ENCODE measurements around the gene KIT. TPM values are rescaled to one million over a fixed set of nuclear protein-coding genes. Genes with fewer than 3 reads are reported as not detected.

Gene KIT
- total RNA-seq, 1 donor, result 0.42 TPM

DNA sequence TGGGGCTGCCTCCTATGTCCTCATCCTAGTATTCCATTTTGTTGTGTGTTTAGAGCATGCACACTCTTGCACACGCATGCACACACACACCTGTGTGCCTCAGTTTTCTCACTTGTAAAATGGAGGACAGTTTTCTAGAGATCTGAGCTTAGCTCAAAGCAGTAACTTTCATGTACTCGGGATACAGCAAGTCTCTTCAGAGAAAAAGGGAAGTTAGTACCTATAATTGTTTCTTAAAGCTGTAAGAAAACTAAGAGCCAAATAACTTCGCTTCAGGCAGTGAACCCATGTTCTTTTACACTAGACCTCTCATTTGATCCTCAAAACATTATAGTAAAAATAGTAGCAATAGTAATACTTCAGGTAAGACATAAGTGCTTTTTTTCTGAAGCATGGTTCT, 49.6 kb downstream of the KIT start:
- H3K27me3 ChIP-seq (ENCODE audit: insufficient read depth, low read length), result no peaks in the 10 kb centered on the region
- H3K9me3 ChIP-seq (ENCODE audit: low read depth, low read length), result no peaks in the 10 kb centered on the region
- H3K4me1 ChIP-seq (ENCODE audit: insufficient read depth, low read length), result peaks cover 23% of the 10 kb centered on the region
- no peak overlapping the region for H3K4me3 ChIP-seq (ENCODE audit: low read length)

DNA sequence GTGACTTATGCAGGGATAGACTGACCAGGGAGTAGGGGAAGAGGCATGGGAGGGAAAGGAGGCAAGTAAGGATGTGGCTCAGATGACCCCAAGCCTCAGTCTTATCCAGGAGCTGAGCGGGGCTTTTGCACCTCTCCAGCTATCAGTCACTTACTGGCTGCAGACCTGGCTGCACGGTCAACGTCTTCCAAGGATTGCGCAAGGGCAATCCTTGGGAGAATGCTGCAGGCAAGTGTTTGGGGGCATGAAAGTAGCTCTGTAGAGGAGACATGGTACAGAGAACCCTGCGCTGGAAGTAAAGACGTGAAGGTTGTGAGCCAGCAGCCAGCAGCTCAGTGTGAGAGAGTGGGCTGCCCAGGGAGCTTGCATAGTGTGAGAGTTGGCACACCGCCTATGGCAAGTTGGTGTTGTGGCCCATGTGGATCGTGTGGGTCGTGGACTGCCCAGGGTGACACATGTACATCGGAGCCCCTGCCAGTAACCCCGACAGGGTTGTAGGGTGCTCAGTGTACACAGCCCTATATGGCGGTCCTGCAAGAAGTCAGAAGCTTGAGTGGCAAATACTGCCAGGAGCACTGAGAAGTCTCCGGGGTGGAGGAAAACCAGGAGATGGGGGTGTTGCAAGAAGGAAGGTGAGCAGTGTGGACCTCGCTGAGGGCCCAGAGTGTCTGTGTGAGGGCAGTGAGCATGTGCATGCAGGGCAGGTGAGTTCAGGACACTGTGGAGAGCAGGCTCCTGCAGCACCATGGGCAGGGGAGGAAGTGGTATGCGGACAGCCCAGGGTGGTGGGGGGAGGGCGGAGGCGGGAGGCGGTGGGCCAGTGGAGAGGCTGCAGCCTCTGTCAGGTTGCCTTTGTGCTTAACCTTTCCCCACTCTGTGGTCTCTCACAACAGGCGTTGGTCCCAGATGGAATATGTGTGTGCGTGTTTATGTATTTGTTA, 50.9 kb downstream of the KIT start:
- Histone ChIP-seq H3K27me3 (ENCODE audit: insufficient read depth, low read length) (no peaks in the 10 kb centered on the region), H3K9me3 (ENCODE audit: low read depth, low read length) (no peaks in the 10 kb centered on the region), H3K4me3 (ENCODE audit: low read length) (no peak overlapping the region), H3K4me1 (ENCODE audit: insufficient read depth, low read length) (peaks cover 23% of the 10 kb centered on the region)

DNA sequence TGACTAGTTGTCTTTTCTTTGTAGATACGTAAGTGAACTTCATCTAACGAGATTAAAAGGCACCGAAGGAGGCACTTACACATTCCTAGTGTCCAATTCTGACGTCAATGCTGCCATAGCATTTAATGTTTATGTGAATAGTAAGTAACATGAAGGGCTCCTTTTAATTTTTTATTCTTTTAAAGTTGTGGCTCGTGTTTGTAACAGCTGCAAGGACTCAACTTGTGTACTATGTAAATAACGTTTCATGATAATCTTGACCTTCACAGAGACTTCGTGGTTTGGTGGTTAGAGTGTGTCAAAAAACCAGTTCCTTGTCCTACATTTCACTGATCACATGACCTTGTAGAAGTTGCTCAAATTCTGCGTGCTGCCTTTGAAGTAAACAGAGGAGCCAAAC, 51.6 kb downstream of the KIT start:
- Histone ChIP-seq H3K4me3 (ENCODE audit: low read length) (no peak overlapping the region), H3K9me3 (ENCODE audit: low read depth, low read length) (no peaks in the 10 kb centered on the region), H3K27me3 (ENCODE audit: insufficient read depth, low read length) (no peaks in the 10 kb centered on the region), H3K4me1 (ENCODE audit: insufficient read depth, low read length) (peaks cover 23% of the 10 kb centered on the region)

DNA sequence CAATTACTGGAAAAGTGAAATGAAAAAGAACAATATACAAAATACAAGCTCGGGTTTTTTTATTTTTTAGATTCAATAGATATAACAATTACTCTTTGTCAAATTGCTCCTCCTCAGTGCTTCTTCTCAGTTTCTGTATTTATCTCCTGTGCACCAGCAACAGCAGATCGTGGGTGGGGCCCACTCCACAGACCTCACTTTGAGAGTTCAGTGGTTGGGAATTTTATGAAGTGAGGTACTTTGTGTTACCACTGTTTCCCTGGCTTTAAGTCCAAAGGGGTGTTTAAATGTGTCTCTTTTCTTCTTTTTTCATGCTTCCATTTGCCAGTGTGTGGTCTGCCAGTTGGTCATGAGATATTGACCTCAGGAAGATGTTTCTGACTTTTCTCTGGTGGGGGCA, 54.4 kb downstream of the KIT start:
- no peak overlapping the region for H3K4me3 ChIP-seq (ENCODE audit: low read length)
- peaks cover 23% of the 10 kb centered on the region for H3K4me1 ChIP-seq (ENCODE audit: insufficient read depth, low read length)
- no peaks in the 10 kb centered on the region for H3K27me3 ChIP-seq (ENCODE audit: insufficient read depth, low read length)
- H3K9me3 ChIP-seq (ENCODE audit: low read depth, low read length), result no peaks in the 10 kb centered on the region

DNA sequence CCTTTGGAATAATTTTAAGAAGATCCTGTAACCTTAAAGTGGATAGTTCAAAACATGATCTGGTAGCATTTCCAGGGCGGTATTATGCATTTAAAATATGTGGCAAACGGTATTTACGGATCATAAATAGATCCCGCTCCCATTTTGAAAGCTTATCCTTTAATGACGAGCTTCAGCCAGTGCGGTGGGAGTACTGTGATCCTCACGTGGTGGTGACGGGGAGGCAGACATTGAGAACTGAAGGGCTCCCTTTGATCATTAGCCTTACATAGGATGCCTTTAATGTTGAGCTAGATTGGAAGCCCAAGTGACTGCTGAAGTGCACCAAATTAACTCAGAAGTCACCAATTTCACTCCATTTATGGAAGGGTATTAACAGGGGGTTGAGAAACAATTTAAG, 56.9 kb downstream of the KIT start:
- Histone ChIP-seq H3K27me3 (ENCODE audit: insufficient read depth, low read length) (no peaks in the 10 kb centered on the region), H3K9me3 (ENCODE audit: low read depth, low read length) (no peaks in the 10 kb centered on the region), H3K4me3 (ENCODE audit: low read length) (no peak overlapping the region), H3K4me1 (ENCODE audit: insufficient read depth, low read length) (peaks cover 8% of the 10 kb centered on the region)

DNA sequence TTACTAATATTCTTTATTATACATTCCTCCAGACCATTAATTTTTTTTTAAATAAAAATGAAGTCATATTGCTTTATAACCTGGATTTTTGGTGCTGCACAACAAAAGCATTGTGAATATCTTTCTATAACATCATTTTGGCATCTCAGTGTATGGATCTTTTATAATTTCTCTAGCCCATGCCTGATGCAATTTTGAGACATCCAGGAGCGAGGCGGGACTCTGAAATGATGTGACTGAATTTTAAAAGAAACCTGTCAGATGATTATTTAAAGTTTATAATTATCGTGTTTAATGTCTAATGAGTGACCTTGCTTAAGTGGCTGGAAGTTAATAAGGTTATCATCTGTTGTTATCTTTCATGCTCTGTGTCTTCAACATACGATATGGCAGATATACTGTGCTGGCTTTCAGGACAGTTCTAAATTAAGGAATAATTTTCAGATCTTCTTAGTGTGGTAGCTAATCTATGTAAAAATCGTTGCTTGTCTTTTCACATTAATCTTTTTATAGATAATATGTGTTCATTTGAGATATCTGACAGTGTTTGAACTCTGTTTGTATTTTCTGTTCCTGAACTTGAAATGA, 58.8 kb downstream of the KIT start:
- H3K4me3 ChIP-seq (ENCODE audit: low read length), result no peak overlapping the region
- H3K27me3 ChIP-seq (ENCODE audit: insufficient read depth, low read length), result no peaks in the 10 kb centered on the region
- no peaks in the 10 kb centered on the region for H3K9me3 ChIP-seq (ENCODE audit: low read depth, low read length)
- H3K4me1 ChIP-seq (ENCODE audit: insufficient read depth, low read length), result no peaks in the 10 kb centered on the region

DNA sequence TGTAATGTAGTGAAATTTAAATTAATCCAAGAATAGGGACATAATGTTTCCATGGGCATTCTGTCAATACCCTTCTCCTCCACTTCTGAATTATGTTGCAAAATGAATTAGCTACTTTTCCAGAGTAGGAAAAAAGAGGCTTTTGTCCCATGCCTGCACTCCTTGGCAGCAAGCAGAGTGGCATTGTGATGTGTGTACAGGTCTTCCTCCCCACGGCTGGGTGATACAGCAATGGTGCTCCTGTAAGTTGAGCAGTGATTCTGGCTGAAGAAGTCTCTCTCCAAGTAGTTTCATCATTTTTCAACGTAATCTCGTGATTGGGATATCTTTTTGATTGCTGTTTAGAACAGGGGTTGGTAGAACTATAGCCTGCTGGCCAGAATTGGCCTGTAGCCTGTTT, 59.9 kb downstream of the KIT start:
- Histone ChIP-seq H3K4me1 (ENCODE audit: insufficient read depth, low read length) (no peaks in the 10 kb centered on the region), H3K4me3 (ENCODE audit: low read length) (no peak overlapping the region), H3K9me3 (ENCODE audit: low read depth, low read length) (no peaks in the 10 kb centered on the region), H3K27me3 (ENCODE audit: insufficient read depth, low read length) (no peaks in the 10 kb centered on the region)

DNA sequence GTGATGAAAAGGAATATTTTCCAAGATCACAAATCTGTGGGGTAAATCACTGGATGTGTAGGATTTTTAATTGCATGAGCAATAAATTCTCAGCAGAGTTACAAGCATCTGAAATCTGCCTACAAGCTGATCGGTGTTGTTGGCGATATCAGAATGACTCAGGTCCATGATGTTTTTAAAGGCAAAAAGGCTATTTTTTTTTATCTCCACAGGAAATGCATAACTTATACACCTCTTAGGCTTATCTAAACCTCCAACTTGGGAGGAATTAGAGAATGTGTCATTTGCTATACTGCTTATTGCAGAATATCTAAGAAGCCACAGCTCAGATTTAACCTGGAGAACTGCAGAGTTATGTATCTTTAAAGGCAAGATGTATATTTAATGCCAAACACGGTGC, 61.6 kb downstream of the KIT start:
- H3K9me3 ChIP-seq (ENCODE audit: low read depth, low read length), result no peaks in the 10 kb centered on the region
- no peaks in the 10 kb centered on the region for H3K4me1 ChIP-seq (ENCODE audit: insufficient read depth, low read length)
- H3K4me3 ChIP-seq (ENCODE audit: low read length), result no peak overlapping the region
- H3K27me3 ChIP-seq (ENCODE audit: insufficient read depth, low read length), result no peaks in the 10 kb centered on the region

DNA sequence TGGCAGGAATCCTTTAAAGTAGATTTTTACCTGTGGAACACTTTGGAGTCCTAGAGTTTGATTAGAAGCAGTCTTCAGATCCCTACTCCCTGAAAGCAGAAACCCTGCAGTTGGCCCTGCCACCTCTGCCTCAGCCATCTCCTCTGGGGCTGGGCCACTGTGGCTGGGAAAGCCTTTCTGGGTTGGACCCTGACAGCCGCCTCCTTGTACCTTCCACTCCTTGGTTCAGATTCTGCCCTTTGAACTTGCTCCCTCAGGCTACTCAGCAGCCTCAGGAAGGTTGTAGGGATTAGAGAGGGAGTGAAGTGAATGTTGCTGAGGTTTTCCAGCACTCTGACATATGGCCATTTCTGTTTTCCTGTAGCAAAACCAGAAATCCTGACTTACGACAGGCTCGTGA, 65.5 kb downstream of the KIT start:
- Histone ChIP-seq H3K4me1 (ENCODE audit: insufficient read depth, low read length) (no peaks in the 10 kb centered on the region), H3K4me3 (ENCODE audit: low read length) (no peak overlapping the region), H3K9me3 (ENCODE audit: low read depth, low read length) (no peaks in the 10 kb centered on the region)

DNA sequence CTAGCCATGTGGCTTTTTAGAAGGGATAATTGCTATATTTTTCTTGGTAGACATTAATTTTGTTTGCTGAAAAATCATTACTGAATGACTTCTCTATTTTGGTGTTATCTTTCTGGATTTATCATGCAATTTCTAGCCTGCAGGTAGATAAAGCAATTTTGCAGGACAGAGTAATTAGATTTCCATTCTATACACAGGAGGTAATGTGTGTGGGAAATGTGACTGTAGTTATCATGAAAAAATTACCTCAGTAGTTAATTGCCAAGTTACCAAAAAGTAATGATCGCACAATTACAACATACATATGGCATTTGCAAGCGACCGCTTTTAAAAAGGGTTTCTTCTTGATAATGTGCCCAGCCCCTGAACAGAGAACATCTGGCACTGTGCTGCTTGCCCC, 66.1 kb downstream of the KIT start:
- H3K4me3 ChIP-seq (ENCODE audit: low read length), result no peak overlapping the region

More for the DNA sequence above, 65.5 kb downstream of the KIT start:
- no peaks in the 10 kb centered on the region for H3K27me3 ChIP-seq (ENCODE audit: insufficient read depth, low read length)

DNA sequence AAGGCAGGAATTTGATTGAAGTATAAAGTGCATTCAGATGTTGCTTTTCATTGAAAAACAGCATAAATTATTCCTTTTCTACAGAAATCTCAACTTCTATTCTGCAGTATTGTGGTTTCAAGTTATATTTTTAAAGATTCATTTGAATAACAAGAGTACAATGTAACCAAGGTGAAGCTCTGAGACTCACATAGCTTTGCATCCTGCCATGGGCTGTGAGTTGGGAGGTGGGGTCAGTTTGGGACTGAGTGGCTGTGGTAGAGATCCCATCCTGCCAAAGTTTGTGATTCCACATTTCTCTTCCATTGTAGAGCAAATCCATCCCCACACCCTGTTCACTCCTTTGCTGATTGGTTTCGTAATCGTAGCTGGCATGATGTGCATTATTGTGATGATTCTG, 69.2 kb downstream of the KIT start:
- Histone ChIP-seq H3K4me1 (ENCODE audit: insufficient read depth, low read length) (no peaks in the 10 kb centered on the region), H3K4me3 (ENCODE audit: low read length) (no peak overlapping the region), H3K27me3 (ENCODE audit: insufficient read depth, low read length) (no peaks in the 10 kb centered on the region), H3K9me3 (ENCODE audit: low read depth, low read length) (no peaks in the 10 kb centered on the region)

More for the DNA sequence above, 66.1 kb downstream of the KIT start:
- H3K27me3 ChIP-seq (ENCODE audit: insufficient read depth, low read length), result no peaks in the 10 kb centered on the region
- H3K4me1 ChIP-seq (ENCODE audit: insufficient read depth, low read length), result no peaks in the 10 kb centered on the region
- no peaks in the 10 kb centered on the region for H3K9me3 ChIP-seq (ENCODE audit: low read depth, low read length)

DNA sequence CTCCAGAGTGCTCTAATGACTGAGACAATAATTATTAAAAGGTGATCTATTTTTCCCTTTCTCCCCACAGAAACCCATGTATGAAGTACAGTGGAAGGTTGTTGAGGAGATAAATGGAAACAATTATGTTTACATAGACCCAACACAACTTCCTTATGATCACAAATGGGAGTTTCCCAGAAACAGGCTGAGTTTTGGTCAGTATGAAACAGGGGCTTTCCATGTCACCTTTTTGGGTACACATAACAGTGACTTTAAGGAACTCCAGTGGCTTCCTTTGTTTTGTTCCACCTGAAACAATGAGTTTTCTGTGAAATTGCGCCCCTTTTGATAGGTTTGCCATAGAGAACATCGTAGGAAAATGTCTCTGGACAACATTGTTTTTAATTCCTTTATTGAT, 69.6 kb downstream of the KIT start:
- Histone ChIP-seq H3K4me3 (ENCODE audit: low read length) (no peak overlapping the region), H3K27me3 (ENCODE audit: insufficient read depth, low read length) (no peaks in the 10 kb centered on the region), H3K4me1 (ENCODE audit: insufficient read depth, low read length) (no peaks in the 10 kb centered on the region), H3K9me3 (ENCODE audit: low read depth, low read length) (no peaks in the 10 kb centered on the region)

DNA sequence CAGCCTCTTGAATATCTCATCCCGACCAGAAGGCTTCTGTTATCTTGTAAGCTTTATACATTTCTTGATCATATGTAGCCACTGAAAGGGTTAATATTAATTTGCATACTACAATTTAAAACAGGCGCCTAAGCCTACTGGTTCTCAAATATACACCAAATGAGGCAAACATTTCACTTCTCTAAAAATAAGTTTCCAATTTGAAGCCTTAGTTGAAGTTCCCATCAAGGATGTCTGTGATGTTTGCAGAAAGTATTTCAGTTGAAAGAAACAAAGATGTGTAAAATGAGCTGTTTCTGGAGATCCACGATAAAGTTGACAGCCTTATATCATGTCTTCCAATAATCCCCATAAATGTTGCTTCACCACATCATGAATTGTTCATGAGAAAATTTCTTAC, 70.6 kb downstream of the KIT start:
- H3K4me3 ChIP-seq (ENCODE audit: low read length), result no peak overlapping the region
- no peaks in the 10 kb centered on the region for H3K27me3 ChIP-seq (ENCODE audit: insufficient read depth, low read length)
- H3K4me1 ChIP-seq (ENCODE audit: insufficient read depth, low read length), result no peaks in the 10 kb centered on the region
- no peaks in the 10 kb centered on the region for H3K9me3 ChIP-seq (ENCODE audit: low read depth, low read length)

DNA sequence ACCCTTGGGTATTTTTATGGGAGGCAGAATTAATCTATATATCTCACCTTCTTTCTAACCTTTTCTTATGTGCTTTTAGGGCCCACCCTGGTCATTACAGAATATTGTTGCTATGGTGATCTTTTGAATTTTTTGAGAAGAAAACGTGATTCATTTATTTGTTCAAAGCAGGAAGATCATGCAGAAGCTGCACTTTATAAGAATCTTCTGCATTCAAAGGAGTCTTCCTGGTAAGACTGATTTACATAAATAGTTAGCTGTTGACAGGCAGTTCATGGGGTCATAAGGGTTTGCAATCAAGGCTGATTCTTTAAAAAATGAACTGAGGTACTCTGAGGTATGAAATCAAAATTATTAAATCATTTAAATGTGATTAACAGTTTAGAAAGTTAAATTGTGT, 71.5 kb downstream of the KIT start:
- H3K4me1 ChIP-seq (ENCODE audit: insufficient read depth, low read length), result no peaks in the 10 kb centered on the region
- H3K9me3 ChIP-seq (ENCODE audit: low read depth, low read length), result no peaks in the 10 kb centered on the region
- H3K27me3 ChIP-seq (ENCODE audit: insufficient read depth, low read length), result no peaks in the 10 kb centered on the region
- H3K4me3 ChIP-seq (ENCODE audit: low read length), result no peak overlapping the region

DNA sequence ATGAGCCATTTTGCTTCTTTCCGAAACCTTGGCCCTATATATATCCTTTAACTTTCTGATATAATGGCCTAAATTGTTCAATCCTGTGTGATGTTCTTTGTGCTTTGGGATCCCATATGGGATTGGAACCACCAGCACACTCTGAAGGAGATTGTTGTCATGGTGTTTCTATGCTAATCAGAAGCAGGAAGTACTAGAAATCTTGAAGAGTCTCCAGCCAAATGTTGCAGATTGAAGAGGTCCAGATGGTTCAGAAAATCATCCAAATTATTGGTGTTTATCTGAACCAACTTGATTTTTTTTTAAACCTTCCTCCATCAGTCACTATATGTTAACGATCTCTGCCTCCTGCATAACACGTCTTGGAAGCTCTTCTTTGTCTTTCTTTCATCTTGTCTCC, 72.8 kb downstream of the KIT start:
- H3K4me1 ChIP-seq (ENCODE audit: insufficient read depth, low read length), result no peaks in the 10 kb centered on the region
- no peak overlapping the region for H3K4me3 ChIP-seq (ENCODE audit: low read length)
- H3K27me3 ChIP-seq (ENCODE audit: insufficient read depth, low read length), result no peaks in the 10 kb centered on the region
- no peaks in the 10 kb centered on the region for H3K9me3 ChIP-seq (ENCODE audit: low read depth, low read length)

DNA sequence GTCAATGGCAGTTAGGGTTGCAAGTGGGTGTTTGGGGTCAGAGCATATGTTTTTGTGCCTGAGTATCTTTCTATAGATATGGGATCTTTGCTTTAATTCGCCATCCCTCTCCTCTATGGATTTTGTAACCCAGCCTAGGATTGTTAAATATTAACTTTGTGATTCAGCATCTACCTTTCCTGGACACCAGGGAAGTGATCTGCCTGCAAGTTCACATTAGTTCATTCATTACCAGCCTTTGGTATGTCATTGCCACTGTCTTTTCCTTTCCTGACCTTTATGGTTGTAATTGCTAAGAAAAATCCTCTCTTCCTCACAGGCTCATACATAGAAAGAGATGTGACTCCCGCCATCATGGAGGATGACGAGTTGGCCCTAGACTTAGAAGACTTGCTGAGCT, 73.8 kb downstream of the KIT start:
- no peaks in the 10 kb centered on the region for H3K4me1 ChIP-seq (ENCODE audit: insufficient read depth, low read length)
- no peak overlapping the region for H3K4me3 ChIP-seq (ENCODE audit: low read length)
- no peaks in the 10 kb centered on the region for H3K27me3 ChIP-seq (ENCODE audit: insufficient read depth, low read length)
- H3K9me3 ChIP-seq (ENCODE audit: low read depth, low read length), result no peaks in the 10 kb centered on the region
